ENCODE data around the gene MYO1G. TPM values are rescaled to one million over a fixed set of nuclear protein-coding genes. Genes with fewer than 3 reads are reported as not detected.

MYO1G gene
- total RNA-seq, 1 donor from 2014 or later = 36.3 TPM

DNA sequence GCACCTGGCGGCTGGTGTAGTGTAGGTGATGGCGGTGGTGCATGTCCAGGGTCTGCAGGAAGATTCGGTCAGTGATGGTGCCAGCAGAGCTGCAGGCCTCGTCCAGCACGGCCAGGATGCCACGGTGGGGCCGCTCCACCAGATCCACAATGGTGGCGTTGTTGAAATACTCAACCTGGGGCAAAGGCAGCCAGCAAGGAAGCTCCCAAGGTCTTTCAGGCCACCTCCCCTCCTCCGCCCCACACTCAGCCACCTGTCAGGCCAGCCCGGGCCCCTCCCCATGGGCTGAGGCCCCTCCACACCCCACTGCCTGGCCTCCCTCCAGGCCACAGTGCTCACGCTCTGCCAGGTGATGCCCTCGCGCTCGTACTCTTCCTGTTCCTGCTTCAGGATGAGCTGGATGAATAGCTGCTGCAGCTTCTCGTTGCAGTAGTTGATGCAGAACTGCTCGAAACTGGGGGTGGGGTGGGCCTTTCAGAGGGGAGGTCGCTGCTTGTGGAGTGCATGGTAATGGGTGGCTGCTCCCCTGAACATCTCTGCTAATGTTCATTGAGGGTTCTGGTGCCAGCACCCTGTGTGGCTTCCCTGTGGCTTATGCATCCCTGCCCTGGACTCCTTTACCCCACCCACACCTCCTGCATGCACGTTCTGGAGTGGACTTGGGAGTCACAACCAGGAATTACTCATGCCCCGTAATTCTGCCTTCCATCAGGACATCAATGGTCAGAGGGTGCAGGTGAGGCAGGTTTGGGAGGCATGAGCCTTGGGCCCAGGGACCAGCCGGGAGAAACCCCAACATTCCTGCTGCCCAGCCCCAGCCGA, 8.9 kb downstream of the MYO1G start:
- H3K4me1 ChIP-seq = no peaks in the 10 kb centered on the region
- no peaks in the 10 kb centered on the region for H3K9me3 ChIP-seq
- intact Hi-C loops (cut with DNase I) = no loop called here
- DNase-seq (no peak), ATAC-seq (no peak)
- TF ChIP-seq, protein P1, sequence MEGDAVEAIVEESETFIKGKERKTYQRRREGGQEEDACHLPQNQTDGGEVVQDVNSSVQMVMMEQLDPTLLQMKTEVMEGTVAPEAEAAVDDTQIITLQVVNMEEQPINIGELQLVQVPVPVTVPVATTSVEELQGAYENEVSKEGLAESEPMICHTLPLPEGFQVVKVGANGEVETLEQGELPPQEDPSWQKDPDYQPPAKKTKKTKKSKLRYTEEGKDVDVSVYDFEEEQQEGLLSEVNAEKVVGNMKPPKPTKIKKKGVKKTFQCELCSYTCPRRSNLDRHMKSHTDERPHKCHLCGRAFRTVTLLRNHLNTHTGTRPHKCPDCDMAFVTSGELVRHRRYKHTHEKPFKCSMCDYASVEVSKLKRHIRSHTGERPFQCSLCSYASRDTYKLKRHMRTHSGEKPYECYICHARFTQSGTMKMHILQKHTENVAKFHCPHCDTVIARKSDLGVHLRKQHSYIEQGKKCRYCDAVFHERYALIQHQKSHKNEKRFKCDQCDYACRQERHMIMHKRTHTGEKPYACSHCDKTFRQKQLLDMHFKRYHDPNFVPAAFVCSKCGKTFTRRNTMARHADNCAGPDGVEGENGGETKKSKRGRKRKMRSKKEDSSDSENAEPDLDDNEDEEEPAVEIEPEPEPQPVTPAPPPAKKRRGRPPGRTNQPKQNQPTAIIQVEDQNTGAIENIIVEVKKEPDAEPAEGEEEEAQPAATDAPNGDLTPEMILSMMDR (IDR thresholded peaks at IDR 0.05) = no peak
- H3K4me3 ChIP-seq = no peak overlapping the region
- H3K27ac ChIP-seq = no peak overlapping the region
- no peaks in the 10 kb centered on the region for H3K27me3 ChIP-seq (ENCODE audit: low read depth)
- H3K36me3 ChIP-seq = peaks cover 25% of the 10 kb centered on the region

DNA sequence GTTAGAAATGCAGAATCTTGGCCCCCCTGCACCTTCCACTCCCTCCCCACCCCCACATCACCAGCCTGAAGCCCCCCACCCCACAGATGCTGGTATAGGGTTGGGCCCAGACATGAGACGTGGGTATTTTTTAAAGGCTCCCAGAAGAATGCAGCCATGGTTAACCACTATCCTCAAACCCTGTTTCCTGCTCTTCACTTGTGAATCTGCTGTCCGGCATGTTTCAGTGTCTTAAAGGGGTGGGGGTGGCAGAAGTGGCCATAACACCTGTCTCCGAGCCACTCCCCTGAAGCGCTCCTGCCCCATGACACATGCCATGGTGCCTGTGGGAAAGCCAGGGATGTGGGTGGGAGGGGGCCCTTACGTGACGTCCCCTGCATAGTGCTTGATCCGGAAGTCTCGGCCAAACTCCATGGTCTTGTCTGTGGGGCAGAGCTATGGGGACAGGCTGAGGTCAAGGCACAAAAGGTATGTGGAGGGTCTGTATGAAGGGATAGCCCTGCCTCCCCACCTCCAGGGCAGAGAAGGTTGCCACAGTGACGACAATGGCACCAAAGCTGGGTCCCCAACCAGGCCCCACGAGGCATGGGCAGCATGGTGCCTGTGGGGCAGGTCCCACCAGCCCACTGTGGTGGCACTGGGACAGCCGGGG, 9.6 kb downstream of the MYO1G start:
- ATAC-seq (no peak), DNase-seq (no peak)
- H3K27me3 ChIP-seq (ENCODE audit: low read depth) = no peaks in the 10 kb centered on the region
- no peak overlapping the region for H3K4me3 ChIP-seq
- H3K9me3 ChIP-seq = no peaks in the 10 kb centered on the region
- H3K36me3 ChIP-seq = peaks cover 25% of the 10 kb centered on the region
- intact Hi-C loops (cut with DNase I) = no loop called here
- TF ChIP-seq, protein P1 (IDR thresholded peaks at IDR 0.05) = no peak
- H3K27ac ChIP-seq = no peak overlapping the region
- no peaks in the 10 kb centered on the region for H3K4me1 ChIP-seq

DNA sequence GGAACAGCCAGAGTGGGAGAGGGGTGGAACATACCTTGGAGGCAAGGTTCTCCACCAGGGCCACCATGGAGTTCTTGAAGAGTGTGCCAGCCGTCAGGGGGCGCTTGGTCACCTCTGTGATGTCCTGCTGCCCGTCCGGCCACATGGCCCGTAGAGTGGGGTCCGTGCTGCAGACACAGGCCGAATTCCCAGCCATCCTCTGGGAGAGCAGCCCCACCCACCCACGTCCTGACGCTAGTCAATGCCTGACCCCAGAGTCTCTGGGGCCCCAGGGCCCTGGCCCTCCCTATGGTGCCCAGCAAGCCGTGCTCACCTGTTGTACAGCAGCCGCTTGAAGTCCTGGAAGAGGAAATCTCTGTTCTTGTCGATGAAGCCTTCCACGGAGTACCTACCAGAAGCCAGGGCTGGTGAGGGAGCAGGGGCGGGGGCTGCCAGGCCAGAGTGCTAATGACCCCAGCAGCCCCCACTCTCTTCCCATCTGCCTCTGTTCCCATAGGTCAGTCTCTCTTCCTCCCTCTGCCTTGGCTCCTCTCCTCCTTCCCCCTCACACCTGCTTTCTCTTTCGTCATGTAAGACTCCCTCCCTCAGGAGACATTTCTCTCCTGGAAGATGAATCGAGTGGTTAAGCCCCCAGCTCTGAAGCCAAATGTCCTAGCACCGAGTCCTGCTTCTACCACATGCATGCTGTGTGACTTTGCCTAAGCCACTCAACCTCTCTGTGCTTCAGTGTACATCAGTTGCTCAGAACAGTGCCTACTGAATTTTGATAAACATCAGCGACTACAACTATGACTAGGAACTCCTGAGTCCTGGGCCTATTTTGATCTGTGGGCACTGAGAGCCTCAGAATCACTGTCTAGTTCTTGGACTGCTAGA, 11.0 kb downstream of the MYO1G start:
- TF ChIP-seq, protein P1 (IDR thresholded peaks at IDR 0.05) = peak; percentile 28
- ATAC-seq (peak in 1 of 2 donors; percentile 18), DNase-seq (no peak)
- H3K4me1 ChIP-seq = peaks cover 4% of the 10 kb centered on the region
- no peak overlapping the region for H3K27ac ChIP-seq
- H3K27me3 ChIP-seq (ENCODE audit: low read depth) = no peaks in the 10 kb centered on the region
- H3K9me3 ChIP-seq = no peaks in the 10 kb centered on the region
- H3K36me3 ChIP-seq = peaks cover 18% of the 10 kb centered on the region
- intact Hi-C loops (cut with DNase I) = no loop called here
- no peak overlapping the region for H3K4me3 ChIP-seq

DNA sequence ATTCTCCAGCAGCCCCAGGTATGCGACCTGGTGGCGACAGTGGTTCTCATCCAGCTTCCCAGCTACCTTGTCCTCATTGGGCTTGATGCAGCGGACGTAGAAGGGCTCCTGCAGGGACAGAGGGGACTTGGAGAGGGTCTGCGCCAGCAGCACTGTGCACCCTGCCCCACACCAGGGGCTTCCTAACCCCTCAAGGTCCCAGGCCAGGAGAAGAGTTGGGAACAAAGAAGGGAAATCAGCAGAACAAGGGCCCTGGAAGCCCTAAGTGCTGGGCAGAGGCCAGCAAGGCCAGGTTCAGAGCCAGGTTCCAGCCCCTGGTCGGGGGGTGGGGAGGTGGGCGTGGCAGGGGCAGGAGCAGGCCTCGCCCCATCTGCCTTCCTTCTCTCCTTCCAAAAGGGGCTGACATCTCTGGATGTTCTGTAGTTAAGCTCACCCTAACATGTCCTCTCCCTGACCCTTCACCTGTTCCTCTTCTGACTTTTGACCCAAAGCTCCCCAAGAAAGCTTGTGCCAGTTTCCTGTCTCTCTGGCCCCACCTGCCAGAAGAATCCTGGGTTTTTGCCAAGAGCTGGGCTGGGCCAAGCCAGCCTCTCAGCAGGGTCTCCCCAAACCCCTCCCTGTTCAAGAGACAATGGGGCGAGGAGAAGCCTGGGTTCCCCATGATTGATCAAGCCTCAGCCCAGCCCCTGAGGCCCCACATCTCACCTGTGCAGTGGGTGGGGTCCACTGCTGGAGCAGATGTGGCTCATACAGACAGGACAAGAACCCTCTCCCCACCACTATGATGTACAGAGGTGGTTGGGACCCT, 11.9 kb downstream of the MYO1G start:
- intact Hi-C loops (cut with DNase I) = no loop called here
- Histone ChIP-seq H3K27me3 (ENCODE audit: low read depth) (peaks cover 8% of the 10 kb centered on the region), H3K4me1 (peaks cover 13% of the 10 kb centered on the region), H3K9me3 (no peaks in the 10 kb centered on the region), H3K36me3 (peaks cover 18% of the 10 kb centered on the region), H3K27ac (no peak overlapping the region), H3K4me3 (no peak overlapping the region)
- DNase-seq (no peak), ATAC-seq (no peak)
- TF ChIP-seq, protein P1 (IDR thresholded peaks at IDR 0.05) = no peak

Data from lower lobe of right lung (tissue), 2 donors.